Fibroblast of peridontal ligament (primary cell): ENCODE results near the gene CD248.
A peak's percentile ranks its signal among the peaks of the same experiment; 100 is the strongest.
"Not testable (repeated sequence)": the region's sequence is repeated elsewhere in the genome, so short reads cannot be mapped to it uniquely, and the experiment has no call there.

Experiments used
- DNase-seq: peaks from one replicate; pipeline ENCODE4 v3.0.0-alpha.2; 2010; ENCODE audit errors: extremely low read depth

Gene CD248

DNA sequence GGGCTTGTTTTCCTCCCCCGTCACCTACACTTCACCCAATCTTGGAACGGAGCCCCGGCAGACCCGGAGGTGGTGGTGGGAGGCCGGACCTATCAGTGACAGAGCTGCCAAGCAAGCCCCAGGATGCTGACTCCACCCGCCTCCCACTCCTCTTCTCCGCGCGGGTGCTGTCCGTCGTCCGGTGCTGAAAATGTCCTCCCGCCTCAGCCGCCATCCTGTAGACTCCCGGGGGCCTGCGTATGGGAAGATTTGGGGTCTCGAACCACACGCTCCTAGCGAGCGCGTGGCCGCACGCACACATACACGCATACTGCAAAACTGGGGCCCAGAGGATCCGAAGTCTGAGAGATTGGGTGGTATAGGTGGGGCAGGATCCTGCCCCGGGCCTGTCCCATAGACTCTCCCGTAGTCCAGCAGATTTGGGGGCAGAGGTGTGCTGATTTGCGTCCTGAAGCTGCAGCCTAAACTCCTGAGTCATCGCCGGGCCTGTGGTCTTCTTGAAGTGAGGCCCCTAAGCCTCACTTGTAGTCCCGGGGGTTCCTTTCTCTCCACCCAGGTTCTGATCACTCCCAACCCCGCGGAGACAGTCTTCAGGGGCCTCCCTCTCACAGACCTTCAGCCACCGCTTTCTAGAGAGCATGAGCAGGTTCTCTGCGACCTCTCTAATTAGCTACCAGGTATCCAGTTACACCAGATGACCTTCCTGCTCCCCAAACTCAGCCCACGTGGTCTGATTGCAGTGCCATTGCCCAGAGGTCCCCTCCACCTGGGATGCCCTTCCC is 27.1 kb downstream of the CD248 start:
- DNase-seq: no peak

- peak; percentile 99 for DNase-seq
Measured at GRCh38 chr11:66288671-66289547, 27.9 kb downstream of the CD248 start, which contains the start of gene YIF1A. Gene YIF1A, minus strand, starts transcription at chr11:66289143. Its CDS starts 158 bp downstream, at chr11:66288985.

GRCh38 chr11:66287889-66288670 is 28.8 kb downstream of the CD248 start:
- DNase-seq: no peak

GRCh38 chr11:66287211-66287888 is 29.5 kb downstream of the CD248 start:
- DNase-seq: no peak

DNA sequence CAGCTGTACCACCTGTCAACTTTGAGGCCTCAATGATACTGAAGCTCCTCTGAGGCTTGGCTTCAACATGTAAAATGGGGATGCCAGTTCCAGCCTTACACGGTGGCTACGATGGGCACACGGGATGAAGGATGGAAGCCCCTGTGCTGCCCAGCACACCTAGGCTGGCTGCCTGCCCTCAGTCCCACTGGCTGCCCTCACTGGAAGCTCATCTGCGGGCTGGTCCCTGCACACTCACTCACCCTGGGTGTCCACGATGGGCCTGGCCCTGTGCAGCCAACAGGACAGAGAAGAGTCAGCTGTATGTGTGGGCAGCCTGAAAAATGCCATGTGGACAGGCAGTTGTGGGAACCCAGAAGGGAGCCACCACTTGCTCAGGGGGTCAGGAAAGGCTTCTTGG is 30.1 kb downstream of the CD248 start:
- no peak for DNase-seq

GRCh38 chr11:66285250-66285947 is 31.4 kb downstream of the CD248 start:
- DNase-seq: no peak

DNA sequence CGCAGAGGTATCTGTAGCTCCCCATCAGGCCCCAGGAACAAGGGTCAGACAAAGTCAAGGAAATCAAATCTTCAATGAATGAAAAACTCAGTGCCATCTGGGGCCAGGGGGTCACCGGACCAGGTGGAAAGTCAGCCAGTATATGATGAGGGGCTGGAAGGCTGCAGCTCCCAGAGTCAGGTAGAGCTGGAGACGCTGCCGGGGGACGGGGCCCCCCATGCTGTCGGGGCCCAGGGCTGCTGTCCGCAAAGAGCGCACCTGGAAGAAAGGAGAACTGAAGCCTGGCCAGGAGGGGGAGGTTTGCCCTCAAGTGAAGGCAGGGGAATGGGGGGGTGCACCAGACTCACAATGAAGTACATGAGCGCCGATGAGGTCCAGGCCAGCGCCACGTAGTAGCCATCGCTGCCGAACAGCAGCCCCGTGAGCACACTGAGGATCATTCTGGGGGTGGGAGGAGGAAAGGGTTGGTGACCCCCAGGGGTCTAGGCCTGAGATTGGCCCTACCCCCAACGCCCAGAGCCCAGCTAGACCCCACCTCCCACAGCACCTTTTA is 32.2 kb downstream of the CD248 start:
- no peak for DNase-seq

DNA sequence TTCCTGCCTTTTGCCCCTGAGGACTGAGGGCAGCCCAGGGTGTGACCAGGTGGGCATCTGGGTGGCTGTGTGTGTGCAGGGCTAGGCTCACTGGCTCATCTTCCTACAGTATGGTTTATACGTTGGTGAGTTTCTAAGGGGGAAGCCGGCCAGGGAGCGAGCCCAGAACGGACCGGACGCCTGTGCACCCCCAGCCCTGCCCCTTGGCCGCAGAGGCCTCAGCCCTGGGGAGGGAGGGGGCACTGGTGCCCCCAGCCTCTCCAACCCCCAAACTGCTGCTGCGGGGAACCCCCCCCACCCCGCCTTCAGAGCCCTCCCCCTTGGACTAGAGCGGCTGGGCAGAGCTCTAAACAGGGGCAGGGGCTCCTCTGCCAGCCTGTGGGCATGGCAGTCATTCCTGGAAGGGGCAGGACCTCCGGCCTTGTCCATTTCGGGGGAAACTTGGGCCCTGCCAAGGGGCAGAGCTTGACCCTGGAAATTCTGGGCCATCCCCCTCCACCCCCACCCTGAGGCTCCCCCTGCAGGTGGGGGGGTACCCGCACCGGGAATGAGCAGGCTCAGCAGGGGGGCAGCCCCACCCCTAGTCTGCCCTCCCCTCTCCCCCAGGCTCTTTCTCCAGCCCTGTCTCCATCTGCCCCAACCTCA is 33.3 kb downstream of the CD248 start:
- DNase-seq: no peak

- DNase-seq: peak; percentile 87
Measured at GRCh38 chr11:66282468-66283455, 34.1 kb downstream of the CD248 start.

- DNase-seq: no peak
Measured at GRCh38 chr11:66281776-66282467, 34.9 kb downstream of the CD248 start.

GRCh38 chr11:66281001-66281400 is 35.8 kb downstream of the CD248 start:
- no peak for DNase-seq

GRCh38 chr11:66280428-66280827 is 36.4 kb downstream of the CD248 start:
- DNase-seq: no peak

DNA sequence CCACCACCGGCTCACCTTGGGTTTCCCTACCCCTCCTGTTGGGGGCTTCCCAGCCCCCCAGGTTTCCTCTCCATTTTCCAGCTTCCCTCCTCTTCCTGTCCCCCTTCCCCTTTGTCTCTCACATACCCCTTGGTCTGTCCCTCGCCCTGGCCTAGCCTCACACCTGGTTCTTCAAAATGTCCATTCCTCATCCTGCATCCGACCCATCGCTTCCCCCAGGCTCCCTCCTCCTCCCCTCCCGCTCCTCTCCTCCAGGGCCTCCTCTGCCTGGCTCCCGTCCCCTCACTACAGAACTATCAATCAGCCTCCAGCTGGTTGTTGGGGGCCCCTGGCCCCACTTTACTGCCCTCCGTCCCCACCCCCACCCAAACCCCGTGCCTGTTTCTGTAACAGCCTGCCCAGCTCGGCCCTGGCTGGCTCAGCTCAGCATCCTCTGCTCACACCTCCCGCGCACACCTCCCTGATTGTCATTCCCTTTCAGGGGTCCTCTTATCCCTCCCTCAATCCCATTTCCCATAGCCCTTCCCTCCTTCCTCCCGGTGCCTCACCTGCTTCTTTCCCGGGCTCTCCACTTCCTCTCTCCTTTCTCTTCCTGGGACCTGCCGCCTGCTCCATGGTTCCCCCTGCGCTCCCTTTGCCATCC is 37.6 kb downstream of the CD248 start:
- DNase-seq: no peak

DNA sequence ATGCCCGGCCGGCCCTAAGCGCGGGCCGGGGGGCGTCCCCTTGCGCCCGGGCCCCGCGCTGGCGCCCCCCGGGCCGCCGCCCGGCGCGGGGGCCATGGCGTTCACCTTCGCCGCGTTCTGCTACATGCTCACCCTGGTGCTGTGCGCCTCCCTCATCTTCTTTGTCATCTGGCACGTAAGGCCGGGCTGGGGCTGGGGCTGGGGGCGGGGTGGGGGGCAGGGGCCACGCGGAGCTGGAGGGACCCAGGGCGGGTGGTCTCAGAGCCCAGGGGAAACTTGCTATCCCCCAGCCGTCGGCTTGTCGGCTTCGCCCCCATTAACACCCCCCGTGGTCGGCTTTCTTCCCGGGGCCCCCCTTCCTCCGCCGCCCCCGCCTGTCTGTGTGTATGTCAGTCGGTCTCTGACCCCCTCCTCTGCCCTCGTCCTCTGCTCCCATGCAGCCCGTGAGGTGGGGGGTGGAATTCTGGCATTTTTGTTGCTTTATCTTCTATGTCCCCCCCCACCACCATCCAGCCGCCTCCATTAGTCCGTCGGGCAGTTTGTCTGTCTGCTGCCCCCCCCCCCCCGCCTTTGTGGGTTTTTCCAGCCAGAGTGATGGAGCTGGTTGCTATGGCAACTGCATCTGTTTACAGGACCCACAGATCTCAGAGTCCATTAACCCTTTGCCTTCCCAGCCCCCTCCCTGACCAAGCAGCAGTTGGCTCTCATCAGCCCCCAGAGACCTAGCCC is 38.3 kb downstream of the CD248 start:
- no peak for DNase-seq

DNA sequence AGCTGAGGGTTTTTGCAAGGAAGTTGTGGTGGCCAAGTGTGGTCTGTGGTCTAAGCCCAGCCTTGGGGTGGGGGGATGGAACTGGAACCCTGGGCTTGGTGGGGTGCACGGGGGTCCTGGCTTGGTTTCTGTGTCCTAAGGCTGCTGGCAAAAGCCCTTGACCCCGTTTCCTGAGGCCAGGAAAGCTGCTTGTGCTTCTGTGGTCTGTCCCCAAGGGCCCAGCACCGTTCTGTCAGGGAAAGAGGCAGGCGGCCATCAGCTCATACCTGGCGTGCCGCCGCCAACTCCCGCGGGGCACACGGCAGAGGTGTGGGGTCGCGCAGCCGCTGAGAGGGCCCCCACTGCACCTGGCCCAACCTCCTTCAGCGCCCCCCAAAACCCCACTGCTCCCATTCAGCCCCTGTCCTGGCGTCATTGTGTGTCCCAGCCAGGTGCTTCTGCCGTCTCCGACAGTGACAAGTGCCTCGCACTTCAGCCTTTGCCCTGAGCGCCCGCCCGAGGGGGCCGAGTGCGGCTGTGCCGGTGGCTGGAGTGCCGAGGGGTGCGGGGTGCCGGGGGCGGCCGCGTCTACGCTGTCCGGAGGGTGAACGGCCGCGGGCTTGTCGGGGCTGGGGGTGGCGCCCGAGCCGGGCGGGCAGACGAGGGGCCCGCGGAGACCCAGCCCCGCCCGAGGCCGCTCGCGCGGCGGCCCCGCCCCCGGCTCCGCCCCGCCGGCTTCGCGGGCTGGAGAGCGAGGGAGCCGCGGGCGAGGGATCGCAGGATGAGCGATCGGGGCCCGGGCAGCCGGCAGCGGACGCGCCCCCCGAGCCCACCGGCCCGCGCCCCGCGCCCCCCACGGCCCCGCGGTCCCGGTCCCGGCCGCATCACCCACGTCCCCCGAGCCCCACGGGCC is 39.1 kb downstream of the CD248 start, which contains the start of gene CNIH2:
Gene CNIH2, plus strand, starts transcription at position 705 of the 892 bp plus-strand sequence. CDS start 282 bp downstream, outside the sequence.
- DNase-seq: no peak

DNA sequence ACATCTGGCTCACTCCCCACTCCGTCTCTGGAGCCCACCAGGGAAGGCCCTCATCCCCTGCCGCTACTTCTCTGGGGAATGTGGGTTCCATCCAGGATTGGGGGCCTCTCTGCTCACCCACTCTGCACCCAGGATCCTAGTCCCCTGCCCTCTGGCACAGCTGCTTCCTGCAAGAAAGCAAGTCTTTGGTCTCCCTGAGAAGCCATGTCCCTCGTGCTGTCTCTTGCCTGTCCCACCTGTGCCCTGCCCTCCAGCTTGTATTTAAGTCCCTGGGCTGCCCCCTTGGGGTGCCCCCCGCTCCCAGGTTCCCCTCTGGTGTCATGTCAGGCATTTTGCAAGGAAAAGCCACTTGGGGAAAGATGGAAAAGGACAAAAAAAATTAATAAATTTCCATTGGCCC is 39.8 kb downstream of the CD248 start:
- DNase-seq: not testable (repeated sequence)
